HG03108 (cell line): ENCODE results near the gene RSKR.
"Not testable (repeated sequence)": the region's sequence is repeated elsewhere in the genome, so short reads cannot be mapped to it uniquely, and the experiment has no call there.

ENCODE experiments used
- ATAC-seq: cut with Tn5 transposase; IDR thresholded peaks from one replicate; pipeline ENCODE4 v1.9.1; 2021; ENCODE audit warnings: moderate library complexity; ENCODE audit not compliant: unreplicated experiment

The RSKR gene

GRCh38 chr17:28613931-28614381 lies at the start of gene RSKR:
RSKR (minus strand) TSS chr17:28614185; CDS start chr17:28614161, 24 bp downstream.
- ATAC-seq = no peak

- no peak for ATAC-seq
Observed at GRCh38 chr17:28663723-28664122, 49.7 kb upstream of the RSKR start.

- no peak for ATAC-seq
Observed at GRCh38 chr17:28662527-28662829, 48.5 kb upstream of the RSKR start.

GRCh38 chr17:28661635-28662526 lies 47.9 kb upstream of the RSKR start, which contains the start of the genes SDF2 and SUPT6H:
SDF2 (minus strand) TSS chr17:28661906; CDS start chr17:28661876, 30 bp downstream.
SUPT6H (plus strand) TSS chr17:28662205; CDS start chr17:28673402, 11,197 bp downstream.
- ATAC-seq = peak; percentile 69

- ATAC-seq = not testable (repeated sequence)
Observed at GRCh38 chr17:28659497-28659881, 45.5 kb upstream of the RSKR start.

- not testable (repeated sequence) for ATAC-seq
Observed at GRCh38 chr17:28658766-28659496, 44.9 kb upstream of the RSKR start.

GRCh38 chr17:28658342-28658741 lies 44.4 kb upstream of the RSKR start:
- not testable (repeated sequence) for ATAC-seq

GRCh38 chr17:28657756-28658155 lies 43.8 kb upstream of the RSKR start:
- ATAC-seq = no peak

- ATAC-seq = no peak
Observed at GRCh38 chr17:28655160-28655559, 41.2 kb upstream of the RSKR start.

GRCh38 chr17:28648698-28649097 lies 34.7 kb upstream of the RSKR start:
- no peak for ATAC-seq

- no peak for ATAC-seq
Observed at GRCh38 chr17:28646039-28646754, 32.2 kb upstream of the RSKR start.

GRCh38 chr17:28645576-28645939 lies 31.6 kb upstream of the RSKR start:
- no peak for ATAC-seq

- ATAC-seq = peak; percentile 84
Observed at GRCh38 chr17:28644787-28645575, 31.0 kb upstream of the RSKR start, which contains the start of gene BLTP2. BLTP2 (minus strand) TSS chr17:28645158; CDS start chr17:28645056, 102 bp downstream.

GRCh38 chr17:28643983-28644786 lies 30.2 kb upstream of the RSKR start:
- ATAC-seq = no peak

- ATAC-seq = no peak
Observed at GRCh38 chr17:28641579-28641978, 27.6 kb upstream of the RSKR start.

- no peak for ATAC-seq
Observed at GRCh38 chr17:28635506-28635905, 21.5 kb upstream of the RSKR start.

- no peak for ATAC-seq
Observed at GRCh38 chr17:28634206-28634865, 20.4 kb upstream of the RSKR start.

- ATAC-seq = no peak
Observed at GRCh38 chr17:28626818-28627217, 12.8 kb upstream of the RSKR start.

- no peak for ATAC-seq
Observed at GRCh38 chr17:28624148-28624547, 10.2 kb upstream of the RSKR start.
